DLD1 (cell line): ENCODE results near the gene PRKN.
"Not testable (repeated sequence)": the region's sequence is repeated elsewhere in the genome, so short reads cannot be mapped to it uniquely, and the experiment has no call there.

Source experiments
- in situ Hi-C: cut with HindIII; loops from 2 replicates; pipeline ENCODE4 v1.10.0; 2017; ENCODE audit warnings: low sequenced_read_pairs

Gene PRKN

GRCh38 chr6:162390961-162391811 is 336.4 kb downstream of the PRKN start:
- in situ Hi-C loops: not testable (repeated sequence)

- in situ Hi-C loops: no loop called here
Observed at GRCh38 chr6:162389343-162390085, 338.1 kb downstream of the PRKN start.

DNA sequence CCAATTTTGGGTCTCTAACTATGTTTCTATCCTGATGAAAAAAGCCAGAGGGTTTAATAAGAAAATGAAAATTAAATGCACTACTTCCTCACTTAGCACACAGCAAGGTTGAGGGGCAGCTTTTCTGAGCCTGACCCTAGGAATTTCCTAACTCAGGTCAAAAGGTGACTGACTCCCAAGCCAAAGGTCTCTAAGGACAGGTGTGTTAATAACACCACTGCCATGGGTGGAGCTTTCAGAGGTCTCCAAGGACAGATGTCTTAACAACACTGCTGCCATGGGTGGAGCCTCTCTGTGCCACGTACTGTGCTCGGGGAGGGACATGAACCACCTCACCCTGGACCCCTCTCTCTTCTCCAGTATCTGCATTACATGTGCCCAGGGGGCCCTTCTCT is 339.2 kb downstream of the PRKN start:
- in situ Hi-C loops: no loop called here

DNA sequence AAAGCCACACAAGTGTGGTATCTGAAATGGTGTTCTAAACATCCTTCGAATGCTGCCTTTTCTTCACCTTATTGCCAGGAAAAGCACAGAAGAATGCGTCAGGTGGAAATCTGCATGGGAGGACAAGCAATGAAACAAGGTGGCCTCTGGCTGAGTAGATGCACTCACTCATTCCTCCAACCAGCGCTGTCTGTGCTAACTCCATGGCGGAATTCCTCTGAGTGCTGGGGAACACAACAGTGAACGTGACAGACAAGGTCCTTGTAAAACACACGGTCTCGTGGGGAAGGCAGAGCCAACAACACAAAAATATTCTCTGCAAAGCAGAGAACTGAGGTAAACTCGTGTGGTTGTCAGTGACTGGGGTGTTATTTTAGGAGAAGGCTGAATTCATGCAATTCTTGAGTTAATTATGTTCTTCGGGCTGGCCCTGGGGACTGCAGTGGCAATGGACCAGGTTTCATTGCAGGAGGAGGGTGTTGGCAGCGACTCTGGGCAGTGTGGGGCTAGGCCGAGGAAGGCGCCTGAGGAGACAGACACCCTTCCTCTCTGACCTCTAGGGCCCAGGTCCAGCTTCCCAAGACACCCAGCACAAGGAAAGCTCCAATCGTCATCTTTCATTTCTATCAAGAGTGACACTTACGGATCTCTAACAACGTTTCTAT is 339.7 kb downstream of the PRKN start:
- in situ Hi-C loops: no loop called here

- in situ Hi-C loops: no loop called here
Observed at GRCh38 chr6:162385980-162386379, 341.6 kb downstream of the PRKN start.

- in situ Hi-C loops: no loop called here
Observed at GRCh38 chr6:162379757-162380409, 347.7 kb downstream of the PRKN start.

- in situ Hi-C loops: no loop called here
Observed at GRCh38 chr6:162377735-162378134, 349.8 kb downstream of the PRKN start.

- in situ Hi-C loops: no loop called here
Observed at GRCh38 chr6:162373868-162374267, 353.7 kb downstream of the PRKN start.

GRCh38 chr6:162373192-162373591 is 354.4 kb downstream of the PRKN start:
- in situ Hi-C loops: no loop called here

- in situ Hi-C loops: no loop called here
Observed at GRCh38 chr6:162372106-162372505, 355.5 kb downstream of the PRKN start.

GRCh38 chr6:162371121-162371520 is 356.4 kb downstream of the PRKN start:
- in situ Hi-C loops: no loop called here

DNA sequence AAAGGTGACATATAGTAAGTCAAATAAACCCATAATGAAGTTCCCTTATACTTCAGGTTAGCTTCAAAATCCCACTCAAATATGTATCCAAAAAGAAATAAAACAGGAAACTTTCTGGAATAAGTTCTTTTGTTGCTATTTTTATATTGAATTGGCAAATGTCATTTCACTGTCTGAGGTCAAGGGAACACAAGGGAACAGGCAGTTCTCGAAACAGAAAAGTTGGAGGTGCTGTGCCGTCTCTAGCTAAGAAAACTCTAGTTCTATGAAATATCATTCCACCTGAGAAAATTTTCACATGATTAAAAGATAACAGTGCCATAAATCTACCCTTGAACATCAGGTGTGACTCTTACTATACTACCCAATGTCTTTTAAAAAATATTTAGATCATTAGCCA is 358.5 kb downstream of the PRKN start:
- in situ Hi-C loops: no loop called here

- in situ Hi-C loops: no loop called here
Observed at GRCh38 chr6:162364488-162364887, 363.1 kb downstream of the PRKN start.

GRCh38 chr6:162363757-162364156 is 363.8 kb downstream of the PRKN start:
- in situ Hi-C loops: no loop called here

DNA sequence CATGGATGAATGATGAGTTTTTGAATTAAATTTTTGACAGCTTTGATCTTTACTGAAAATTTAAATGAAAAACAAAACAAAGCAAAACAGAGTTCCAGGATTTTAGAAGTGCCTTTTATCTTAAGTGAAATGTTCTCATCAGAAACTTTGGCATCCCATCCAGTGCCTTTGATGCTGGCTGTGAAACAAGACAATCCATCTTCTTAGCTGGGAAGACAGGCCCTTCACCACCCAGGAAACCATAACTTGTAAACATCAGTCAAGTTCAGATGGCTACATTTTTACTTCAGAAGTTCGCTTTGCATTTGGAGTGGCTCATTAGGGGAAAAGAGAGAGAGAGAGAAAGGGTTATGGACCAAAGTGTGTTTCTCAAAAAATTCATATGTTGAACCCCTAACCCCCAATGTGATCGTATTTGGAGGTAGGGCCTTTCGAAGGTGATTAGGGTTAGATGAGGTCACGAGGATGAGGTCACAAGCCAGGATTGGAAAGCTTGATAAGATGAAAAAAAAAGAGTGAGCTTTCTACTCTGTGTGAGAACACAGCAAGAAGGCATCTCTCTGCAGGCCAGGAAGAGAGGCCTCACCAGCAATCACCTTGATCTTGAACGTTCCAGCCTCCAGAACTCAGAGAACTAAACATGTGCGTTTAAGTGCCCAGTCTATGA is 366.5 kb downstream of the PRKN start:
- in situ Hi-C loops: no loop called here

DNA sequence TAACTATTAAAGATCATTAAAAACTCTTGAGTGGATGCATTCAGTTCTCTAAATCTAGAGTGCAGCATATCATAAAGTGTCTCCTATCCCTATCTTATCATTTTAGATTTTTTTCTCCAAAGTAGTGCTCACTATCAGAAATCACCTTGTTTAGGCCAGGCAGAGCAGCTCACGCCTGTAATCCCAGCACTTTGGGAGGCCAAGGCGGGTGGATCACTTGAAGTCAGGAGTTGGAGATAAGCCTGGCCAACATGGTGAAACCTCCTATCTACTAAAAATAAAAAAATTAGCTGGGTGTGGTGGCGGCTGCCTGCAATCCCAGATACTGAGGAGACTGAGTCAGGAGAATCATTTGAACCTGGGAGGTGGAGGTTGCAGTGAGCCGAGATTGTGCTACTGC is 368.9 kb downstream of the PRKN start:
- in situ Hi-C loops: no loop called here

DNA sequence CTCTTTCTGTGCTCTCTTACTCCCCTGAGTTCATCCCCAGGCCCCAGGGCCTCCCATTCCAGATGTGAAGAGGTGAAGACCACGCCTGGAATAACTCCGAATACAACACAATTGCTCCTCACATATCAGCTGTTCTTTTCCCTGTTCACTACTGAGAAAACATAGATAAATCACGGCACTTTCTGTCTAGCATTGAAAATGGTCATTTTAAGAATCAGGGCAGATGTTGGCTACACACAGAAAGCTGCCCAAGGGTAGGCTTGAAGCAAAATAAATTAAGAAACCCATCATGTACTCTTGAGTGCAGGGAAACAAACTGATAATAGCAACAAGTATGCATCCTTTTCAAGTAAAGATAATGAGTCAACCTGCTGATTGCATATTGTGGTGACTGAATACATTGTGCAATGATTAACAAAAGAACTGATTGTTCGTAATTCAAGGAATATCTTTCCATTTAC is 382.5 kb downstream of the PRKN start:
- in situ Hi-C loops: no loop called here

DNA sequence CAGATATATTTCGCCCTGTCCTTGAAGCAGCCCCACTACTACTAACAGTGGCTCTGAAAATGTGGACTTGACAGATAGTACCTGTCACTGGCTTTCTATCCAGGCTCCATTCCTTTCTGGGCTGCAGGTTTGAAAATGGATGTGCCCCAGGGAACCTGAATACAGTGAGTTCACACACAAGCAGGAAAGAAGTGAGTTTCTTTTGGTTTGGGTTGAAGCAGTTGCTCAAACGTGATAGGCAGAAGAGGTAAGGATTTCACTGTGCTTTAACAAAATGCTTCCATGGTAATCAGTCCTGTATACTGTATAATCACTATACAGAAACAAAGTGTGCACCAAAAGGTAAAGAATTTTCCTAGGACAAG is 382.9 kb downstream of the PRKN start:
- in situ Hi-C loops: no loop called here

DNA sequence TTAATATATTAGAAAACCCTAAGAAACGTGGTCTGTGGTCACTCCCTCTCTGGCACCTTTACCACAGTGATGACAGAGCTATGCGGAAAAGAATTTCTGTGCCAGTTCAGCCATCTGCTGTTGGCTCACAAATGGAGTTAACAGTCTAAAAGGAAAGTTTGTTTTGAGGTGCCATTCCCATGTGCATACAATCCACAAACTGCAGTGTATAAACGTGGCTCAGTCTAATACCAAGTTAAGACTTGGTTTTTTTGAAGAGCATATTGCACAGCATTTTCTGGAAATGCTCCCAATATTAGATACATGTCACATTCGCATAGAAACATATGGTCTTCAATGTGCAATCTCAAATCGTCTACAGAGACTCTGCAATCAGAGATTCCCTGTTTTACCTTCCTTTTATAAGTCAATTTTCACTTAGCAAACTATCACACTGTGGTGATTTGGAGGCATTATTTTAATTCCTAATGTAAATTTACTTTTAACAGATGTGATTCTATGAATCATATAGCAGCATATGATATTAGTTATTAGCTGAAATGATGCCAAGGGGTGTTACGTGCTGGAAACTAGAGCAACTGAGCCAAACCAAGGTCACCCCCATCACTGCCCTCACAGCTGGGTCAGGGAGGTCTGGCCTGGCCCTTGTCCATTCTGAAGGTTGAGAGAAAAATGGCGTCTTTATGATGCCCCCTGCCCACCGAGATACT is 383.5 kb downstream of the PRKN start:
- in situ Hi-C loops: no loop called here
